Keratinocyte (primary cell): ENCODE data around the gene FCHO2. TPM values are rescaled to one million over a fixed set of nuclear protein-coding genes. Genes with fewer than 3 reads are reported as not detected.

Experiments
- DNase-seq: peaks from one replicate; pipeline ENCODE4 v3.0.0-alpha.2; 2011; ENCODE audit warnings: low read depth, missing footprints, low spot score
- FAIRE-seq: peaks from 2 replicates; lab custom pipeline; 2011; peaks lifted over from hg19 to GRCh38; lab: Jason Lieb, UNC
- H2AFZ ChIP-seq: 2 replicates; pipeline ENCODE4 v1.6.0; 2012; ENCODE audit warnings: low read length, control low read depth, inconsistent platforms; ENCODE audit not compliant: control insufficient read depth
- H3K27ac ChIP-seq: 2 replicates; pipeline ENCODE4 v1.5.1; 2011; ENCODE audit warnings: low read length; ENCODE audit not compliant: control insufficient read depth, insufficient read depth
- H3K27me3 ChIP-seq: 3 replicates; pipeline ENCODE4 v1.6.0; 2011; ENCODE audit warnings: low read length; ENCODE audit not compliant: control insufficient read depth, insufficient read depth; ENCODE audit errors: extremely low read depth
- H3K36me3 ChIP-seq, 2 experiments: 2 replicates in 1 of 2; 3 replicates in 1 of 2; pipeline ENCODE4 v1.5.1; 2011; ENCODE audit warnings: low read length in 2 of 2, mild to moderate bottlenecking in 1 of 2; ENCODE audit not compliant: control insufficient read depth in 2 of 2, insufficient read depth in 2 of 2; ENCODE audit errors: extremely low read depth in 1 of 2
- H3K4me1 ChIP-seq: 3 replicates; pipeline ENCODE4 v1.5.1; 2011; ENCODE audit warnings: low read length; ENCODE audit not compliant: control insufficient read depth, insufficient read depth; ENCODE audit errors: extremely low read depth
- H3K4me2 ChIP-seq: 3 replicates; pipeline ENCODE4 v1.6.0; 2011; ENCODE audit warnings: low read depth, low read length; ENCODE audit not compliant: control insufficient read depth, insufficient read depth; ENCODE audit errors: extremely low read depth
- H3K4me3 ChIP-seq, 3 experiments: fragments of 200-600 bp in 1 of 3; sonication (generic) in 1 of 3; 2 replicates in 2 of 3; 3 replicates in 1 of 3; pipeline ENCODE4 v1.5.1; 2011 to 2016; ENCODE audit warnings: low read length in 3 of 3, mild to moderate bottlenecking in 3 of 3, control low read depth in 2 of 3, inconsistent platforms in 1 of 3, low read depth in 1 of 3, mixed read lengths in 1 of 3, mixed run types in 1 of 3, moderate library complexity in 1 of 3; ENCODE audit not compliant: control insufficient read depth in 2 of 3, insufficient read depth in 2 of 3; ENCODE audit errors: extremely low read depth in 1 of 3
- H3K79me2 ChIP-seq: 2 replicates; pipeline ENCODE4 v1.6.0; 2012; ENCODE audit warnings: low read length; ENCODE audit not compliant: control insufficient read depth, insufficient read depth
- H3K9ac ChIP-seq: 3 replicates; pipeline ENCODE4 v1.6.0; 2011; ENCODE audit warnings: low read length; ENCODE audit not compliant: control insufficient read depth, insufficient read depth; ENCODE audit errors: extremely low read depth
- H3K9me1 ChIP-seq: 3 replicates; pipeline ENCODE4 v1.6.0; 2011; ENCODE audit warnings: low read length; ENCODE audit not compliant: control insufficient read depth, insufficient read depth; ENCODE audit errors: extremely low read depth
- H3K9me3 ChIP-seq: 2 replicates; pipeline ENCODE4 v1.5.1; 2012; ENCODE audit warnings: low read depth, low read length; ENCODE audit not compliant: control insufficient read depth
- H4K20me1 ChIP-seq: 3 replicates; pipeline ENCODE4 v1.6.0; 2011; ENCODE audit warnings: low read length; ENCODE audit not compliant: control insufficient read depth, insufficient read depth; ENCODE audit errors: extremely low read depth
- EZH2 ChIP-seq: IDR thresholded peaks from one replicate; pipeline ENCODE4 v1.6.1; 2012; ENCODE audit warnings: inconsistent platforms, mild to moderate bottlenecking, low read length, moderate library complexity
- dilution Hi-C: fragments of 300-500 bp; cut with MboI; formaldehyde crosslinking; loops from one replicate; pipeline ENCODE4 v1.7.0; 2020; ENCODE audit warnings: low sequenced_read_pairs; ENCODE audit not compliant: extremely low pct_ligation_motif_present
- polyA plus RNA-seq, 5 experiments: library from polyadenylated mRNA; depleted of rRNA in 3 of 5; stranded (reverse) in 3 of 5; stranded (forward) in 1 of 5; unstranded in 1 of 5; fragments of >200 nt; gene quantifications; 1 replicate in 1 of 5; 2 replicates in 3 of 5; 3 replicates in 1 of 5; pipeline versions ENCODE4 v1.2.1 to v1.2.3, GENCODE V29; 2011 to 2012; ENCODE audit warnings: missing spikeins in 2 of 5, low read depth in 1 of 5, low replicate concordance in 1 of 5
- TF ChIP-seq, protein P1 (sequence below), 3 experiments: IDR thresholded peaks in 1 of 3; conservative IDR thresholded peaks in 1 of 3; optimal IDR thresholded peaks in 1 of 3; 2 replicates in 2 of 3; 3 replicates in 1 of 3; pipeline versions ENCODE3 to v1.5.1; 2011; ENCODE audit warnings: low read length in 3 of 3, mild to moderate bottlenecking in 3 of 3, moderate library complexity in 2 of 3, control low read depth in 1 of 3, inconsistent platforms in 1 of 3; ENCODE audit not compliant: insufficient read depth in 2 of 3; ENCODE audit errors: extremely low read depth in 1 of 3

Gene FCHO2
- polyA plus RNA-seq, 1 donor (not counting 4 experiments of a cell fraction or from before 2014, with no cell fraction given): 10.6 TPM

GRCh38 chr5:72999916-73000315, 44.1 kb downstream of the FCHO2 start:
- no peak overlapping the region for H3K4me3 ChIP-seq
- no peak for FAIRE-seq
- no peaks in the 10 kb centered on the region for H3K9me1 ChIP-seq
- H2AFZ ChIP-seq: no peak overlapping the region
- H3K9me3 ChIP-seq: no peaks in the 10 kb centered on the region
- H3K4me2 ChIP-seq: no peak overlapping the region
- H3K4me1 ChIP-seq: no peaks in the 10 kb centered on the region
- H3K9ac ChIP-seq: no peak overlapping the region
- H3K27ac ChIP-seq: no peak overlapping the region
- H3K27me3 ChIP-seq: no peaks in the 10 kb centered on the region
- no peaks in the 10 kb centered on the region for H4K20me1 ChIP-seq
- H3K79me2 ChIP-seq: no peaks in the 10 kb centered on the region
- H3K36me3 ChIP-seq: peaks cover 0 to 7% of the 10 kb centered on the region in 2 experiments
- TF ChIP-seq, protein P1, sequence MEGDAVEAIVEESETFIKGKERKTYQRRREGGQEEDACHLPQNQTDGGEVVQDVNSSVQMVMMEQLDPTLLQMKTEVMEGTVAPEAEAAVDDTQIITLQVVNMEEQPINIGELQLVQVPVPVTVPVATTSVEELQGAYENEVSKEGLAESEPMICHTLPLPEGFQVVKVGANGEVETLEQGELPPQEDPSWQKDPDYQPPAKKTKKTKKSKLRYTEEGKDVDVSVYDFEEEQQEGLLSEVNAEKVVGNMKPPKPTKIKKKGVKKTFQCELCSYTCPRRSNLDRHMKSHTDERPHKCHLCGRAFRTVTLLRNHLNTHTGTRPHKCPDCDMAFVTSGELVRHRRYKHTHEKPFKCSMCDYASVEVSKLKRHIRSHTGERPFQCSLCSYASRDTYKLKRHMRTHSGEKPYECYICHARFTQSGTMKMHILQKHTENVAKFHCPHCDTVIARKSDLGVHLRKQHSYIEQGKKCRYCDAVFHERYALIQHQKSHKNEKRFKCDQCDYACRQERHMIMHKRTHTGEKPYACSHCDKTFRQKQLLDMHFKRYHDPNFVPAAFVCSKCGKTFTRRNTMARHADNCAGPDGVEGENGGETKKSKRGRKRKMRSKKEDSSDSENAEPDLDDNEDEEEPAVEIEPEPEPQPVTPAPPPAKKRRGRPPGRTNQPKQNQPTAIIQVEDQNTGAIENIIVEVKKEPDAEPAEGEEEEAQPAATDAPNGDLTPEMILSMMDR (optimal IDR thresholded peaks at IDR 0.05 in 1 of 3, IDR thresholded peaks at IDR 0.05 in 1 of 3, conservative IDR thresholded peaks at IDR 0.05 in 1 of 3; ENCODE audit: extremely low read depth in 1 of 3, insufficient read depth in 2 of 3, low read length in 3 of 3): no peak
- no peak for TF ChIP-seq EZH2
- dilution Hi-C loops: no loop called here
- DNase-seq: no peak

DNA sequence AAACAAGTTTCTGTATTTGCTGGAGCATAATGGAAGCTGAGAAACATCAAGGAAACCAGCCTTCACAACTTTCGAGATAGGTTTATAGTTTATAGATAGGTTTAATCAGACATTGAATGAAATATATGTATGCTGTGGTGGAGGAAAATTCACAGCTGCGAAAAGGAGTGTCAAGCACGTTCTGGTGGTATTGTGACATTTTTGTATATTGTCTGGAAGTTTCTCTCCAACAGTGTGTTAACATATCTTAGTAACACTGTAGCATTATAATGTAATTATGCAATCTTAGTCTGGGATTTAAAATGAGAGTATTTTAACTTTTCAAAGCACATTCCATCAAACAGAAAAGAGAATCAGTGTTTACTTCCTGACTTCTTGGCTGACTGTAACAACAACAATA, 50.0 kb downstream of the FCHO2 start:
- dilution Hi-C loops: no loop called here
- FAIRE-seq: no peak

More for the DNA sequence above, 50.0 kb downstream of the FCHO2 start:
- no peak overlapping the region for H3K9ac ChIP-seq
- H4K20me1 ChIP-seq: no peaks in the 10 kb centered on the region
- peaks cover 3 to 7% of the 10 kb centered on the region in 2 experiments for H3K36me3 ChIP-seq
- no peak overlapping the region for H3K4me2 ChIP-seq
- no peak overlapping the region for H3K27ac ChIP-seq
- DNase-seq: no peak
- no peak overlapping the region for H2AFZ ChIP-seq
- H3K79me2 ChIP-seq: no peaks in the 10 kb centered on the region
- no peak overlapping the region for H3K4me3 ChIP-seq
- H3K9me3 ChIP-seq: no peaks in the 10 kb centered on the region
- no peaks in the 10 kb centered on the region for H3K27me3 ChIP-seq
- H3K4me1 ChIP-seq: no peaks in the 10 kb centered on the region
- no peak for TF ChIP-seq EZH2
- TF ChIP-seq, protein P1 (optimal IDR thresholded peaks at IDR 0.05 in 1 of 3, IDR thresholded peaks at IDR 0.05 in 1 of 3, conservative IDR thresholded peaks at IDR 0.05 in 1 of 3; ENCODE audit: extremely low read depth in 1 of 3, insufficient read depth in 2 of 3, low read length in 3 of 3): no peak
- no peaks in the 10 kb centered on the region for H3K9me1 ChIP-seq
